ENCODE measurements around the gene HPCAL4.

The HPCAL4 gene

DNA sequence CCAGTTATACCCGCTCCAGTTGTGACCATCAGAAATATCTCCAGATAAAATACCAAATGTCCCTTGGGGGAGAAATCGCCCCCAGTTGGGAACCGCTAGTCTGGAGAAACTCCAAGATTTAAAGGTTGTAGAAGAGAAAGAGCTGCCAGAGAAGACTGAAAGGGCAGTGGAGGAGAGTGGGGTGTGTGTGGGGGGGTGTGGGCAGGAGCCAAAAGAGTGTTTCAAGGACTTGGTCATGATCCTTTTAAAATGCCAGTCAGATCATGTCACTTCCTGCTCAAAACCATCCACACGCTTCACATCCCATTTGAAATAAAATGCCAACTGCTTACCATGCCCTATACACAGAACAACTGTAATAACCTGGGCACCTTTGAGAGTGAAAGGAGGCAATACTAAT, 48.4 kb downstream of the HPCAL4 start:
- no peak for TF ChIP-seq CTCF (IDR thresholded peaks at IDR 0.05; ENCODE audit: control insufficient read depth, extremely low read depth, insufficient read depth)
- DNase-seq (ENCODE audit: low read depth): no peak
- no peak overlapping the region for H3K4me3 ChIP-seq (ENCODE audit: low read depth, low read length)

DNA sequence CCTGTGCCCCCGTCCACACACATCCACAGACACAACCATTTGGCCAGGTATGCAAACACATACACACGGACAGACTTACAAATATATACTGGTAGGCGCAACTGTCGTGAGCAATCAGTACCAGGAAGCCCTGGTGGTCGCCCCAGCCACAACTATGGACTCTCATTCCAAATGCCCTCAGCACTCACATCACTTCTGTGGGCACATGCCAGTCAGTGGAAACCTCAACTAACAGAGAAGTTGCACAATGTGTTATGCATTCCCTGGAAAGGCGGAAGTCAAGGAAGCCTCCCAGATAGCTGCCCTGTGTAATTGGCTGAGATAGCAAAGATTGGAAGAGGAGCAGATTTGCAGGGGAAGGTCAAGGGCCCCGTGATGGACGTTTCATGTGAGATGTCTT, 50.4 kb downstream of the HPCAL4 start:
- H3K4me3 ChIP-seq (ENCODE audit: low read depth, low read length): no peak overlapping the region
- no peak for DNase-seq (ENCODE audit: low read depth)
- no peak for TF ChIP-seq CTCF (IDR thresholded peaks at IDR 0.05; ENCODE audit: control insufficient read depth, extremely low read depth, insufficient read depth)

GRCh38 chr1:39639305-39640130, 51.7 kb downstream of the HPCAL4 start, which contains the start of gene HEYL:
HEYL (minus strand) TSS chr1:39639643; CDS start chr1:39639625, 18 bp downstream.
- H3K4me3 ChIP-seq (ENCODE audit: low read depth, low read length): no peak within 1 kb of the TSS
- no peak for TF ChIP-seq CTCF (IDR thresholded peaks at IDR 0.05; ENCODE audit: control insufficient read depth, extremely low read depth, insufficient read depth)
- no peak for DNase-seq (ENCODE audit: low read depth)

GRCh38 chr1:39638965-39639304, 52.3 kb downstream of the HPCAL4 start:
- no peak overlapping the region for H3K4me3 ChIP-seq (ENCODE audit: low read depth, low read length)
- DNase-seq (ENCODE audit: low read depth): no peak
- no peak for TF ChIP-seq CTCF (IDR thresholded peaks at IDR 0.05; ENCODE audit: control insufficient read depth, extremely low read depth, insufficient read depth)

GRCh38 chr1:39637361-39637760, 53.9 kb downstream of the HPCAL4 start:
- TF ChIP-seq CTCF (IDR thresholded peaks at IDR 0.05; ENCODE audit: control insufficient read depth, extremely low read depth, insufficient read depth): no peak
- no peak overlapping the region for H3K4me3 ChIP-seq (ENCODE audit: low read depth, low read length)
- DNase-seq (ENCODE audit: low read depth): no peak

- no peak for DNase-seq (ENCODE audit: low read depth)
- no peak for TF ChIP-seq CTCF (IDR thresholded peaks at IDR 0.05; ENCODE audit: control insufficient read depth, extremely low read depth, insufficient read depth)
- H3K4me3 ChIP-seq (ENCODE audit: low read depth, low read length): no peak overlapping the region
These were observed 55.4 kb downstream of the HPCAL4 start for GRCh38 chr1:39635871-39636210.
